Mucosa of rectum (tissue), 2 donors: ENCODE measurements around the gene HS3ST4.

Experiments
- H3K27ac ChIP-seq, 2 donors: one replicate each; pipeline ENCODE4 v1.7.0; 2013; ENCODE audit warnings: inconsistent platforms in 2 of 2, low read depth in 2 of 2, low read length in 2 of 2
- H3K27me3 ChIP-seq, 2 donors: one replicate each; pipeline ENCODE4 v1.7.0; 2013; ENCODE audit warnings: low read length in 2 of 2; ENCODE audit not compliant: control insufficient read depth in 2 of 2, insufficient read depth in 2 of 2
- H3K36me3 ChIP-seq, 2 donors: one replicate each; pipeline ENCODE4 v1.7.0; 2013; ENCODE audit warnings: low read length in 2 of 2; ENCODE audit not compliant: control insufficient read depth in 2 of 2, insufficient read depth in 2 of 2
- H3K4me1 ChIP-seq, 2 donors: one replicate each; pipeline ENCODE4 v1.7.0; 2013; ENCODE audit warnings: low read length in 2 of 2, mild to moderate bottlenecking in 1 of 2; ENCODE audit not compliant: control insufficient read depth in 2 of 2, insufficient read depth in 2 of 2
- H3K4me3 ChIP-seq, 2 donors: one replicate each; pipeline ENCODE4 v1.7.0; 2013; ENCODE audit warnings: low read length in 2 of 2
- H3K9ac ChIP-seq, 2 donors: one replicate each; pipeline ENCODE4 v1.7.0; 2013; ENCODE audit warnings: low read length in 2 of 2, low read depth in 1 of 2, mild to moderate bottlenecking in 1 of 2
- H3K9me3 ChIP-seq, 2 donors: one replicate each; pipeline ENCODE4 v1.7.0; 2013; ENCODE audit warnings: low read length in 2 of 2; ENCODE audit not compliant: control insufficient read depth in 2 of 2
- donor health status: healthy.
- donor health status: Normal muscosa, but diverticular disease.

Gene HS3ST4

DNA sequence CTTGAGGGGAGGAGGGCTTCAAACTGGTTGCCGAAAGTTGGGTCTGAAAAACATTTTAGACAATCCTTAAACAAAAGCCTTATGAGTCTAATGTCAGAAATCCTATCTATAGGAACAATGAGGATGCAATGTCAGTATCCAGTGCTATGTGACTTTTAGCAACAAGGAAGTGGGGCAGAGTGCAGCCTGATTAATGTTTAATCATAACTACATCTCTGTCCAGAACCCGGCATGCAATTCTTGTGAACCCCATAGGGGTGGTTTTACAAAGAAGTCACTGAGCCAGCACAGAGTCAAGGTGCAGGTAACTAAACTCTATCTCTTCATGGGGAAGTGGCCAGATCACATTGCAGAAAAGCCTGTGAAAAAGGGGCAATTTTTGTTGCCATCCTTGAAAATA, 267.5 kb downstream of the HS3ST4 start:
- Histone ChIP-seq H3K9ac (no peak overlapping the region), H3K4me3 (no peak overlapping the region), H3K9me3 (no peaks in the 10 kb centered on the region), H3K27ac (peak overlapping the region in 1 of 2 donors; percentile 28), H3K36me3 (no peaks in the 10 kb centered on the region), H3K27me3 (no peaks in the 10 kb centered on the region), H3K4me1 (no peaks in the 10 kb centered on the region)

DNA sequence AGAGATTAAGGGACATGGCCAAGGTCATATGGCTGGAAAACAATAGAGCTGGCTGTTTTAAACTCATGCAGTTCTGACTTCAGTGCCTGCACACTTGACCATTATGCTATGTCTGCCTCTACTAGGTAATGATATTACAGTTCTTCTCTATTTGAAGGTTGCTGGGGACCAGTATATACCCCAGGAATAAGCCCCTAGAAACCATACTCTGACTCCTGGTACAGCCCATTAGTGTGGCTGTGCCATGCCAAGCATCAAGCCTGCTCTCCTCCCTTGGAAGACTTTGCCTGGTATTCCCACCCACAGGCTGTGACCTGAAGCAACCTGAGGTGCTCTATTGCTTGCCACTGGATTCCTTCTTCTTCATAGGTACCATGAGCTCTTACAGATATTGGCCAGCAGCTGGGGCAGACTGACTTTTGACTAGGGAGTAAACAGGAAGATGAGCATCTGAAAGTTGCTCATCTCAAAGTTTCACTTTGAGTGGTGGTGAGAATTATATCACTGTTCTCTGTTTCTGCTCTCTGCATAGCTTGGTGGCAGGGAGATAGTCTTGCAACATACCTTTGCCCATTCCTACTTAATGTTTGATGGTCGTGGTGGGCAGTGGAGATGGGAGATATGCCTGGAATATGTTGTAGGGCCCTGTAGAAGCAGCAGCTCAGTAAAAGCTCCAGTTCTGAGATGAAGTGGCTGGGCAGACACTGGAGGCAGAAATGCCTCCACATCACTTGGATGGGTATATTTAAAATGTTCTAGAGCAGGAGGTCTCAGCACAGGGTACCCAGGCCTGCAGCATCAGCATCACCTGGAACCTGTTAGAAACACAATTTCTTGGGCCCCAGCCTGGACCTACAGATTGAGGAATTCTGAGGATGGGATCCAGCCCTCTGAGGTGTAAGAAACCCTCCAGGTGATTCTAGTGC, 274.7 kb downstream of the HS3ST4 start:
- Histone ChIP-seq H3K9ac (no peak overlapping the region), H3K36me3 (no peaks in the 10 kb centered on the region), H3K4me1 (no peaks in the 10 kb centered on the region), H3K4me3 (no peak overlapping the region), H3K9me3 (no peaks in the 10 kb centered on the region), H3K27ac (no peak overlapping the region), H3K27me3 (no peaks in the 10 kb centered on the region)

DNA sequence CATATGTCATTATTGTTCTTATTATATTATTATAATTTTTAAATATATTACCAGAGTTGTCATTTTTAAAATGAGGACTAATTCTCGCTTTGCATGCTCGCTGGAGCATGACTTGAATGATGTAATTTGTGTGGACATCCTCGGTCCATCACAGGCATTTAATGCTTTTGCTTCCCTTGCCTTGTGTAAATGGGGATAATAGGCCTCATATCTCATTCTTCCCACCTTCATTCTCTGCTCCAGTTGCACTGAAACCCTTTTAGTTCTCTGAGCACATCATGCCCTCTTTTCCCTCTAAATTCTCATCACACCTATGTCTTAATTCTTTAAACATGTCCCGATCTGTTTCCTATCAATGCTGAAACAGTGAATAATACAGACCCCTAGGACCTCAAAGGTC, 285.4 kb downstream of the HS3ST4 start:
- no peak overlapping the region for H3K4me3 ChIP-seq
- no peak overlapping the region for H3K27ac ChIP-seq
- H3K27me3 ChIP-seq: no peaks in the 10 kb centered on the region
- no peaks in the 10 kb centered on the region for H3K9me3 ChIP-seq
- H3K4me1 ChIP-seq: no peaks in the 10 kb centered on the region
- H3K36me3 ChIP-seq: no peaks in the 10 kb centered on the region
- H3K9ac ChIP-seq: no peak overlapping the region

DNA sequence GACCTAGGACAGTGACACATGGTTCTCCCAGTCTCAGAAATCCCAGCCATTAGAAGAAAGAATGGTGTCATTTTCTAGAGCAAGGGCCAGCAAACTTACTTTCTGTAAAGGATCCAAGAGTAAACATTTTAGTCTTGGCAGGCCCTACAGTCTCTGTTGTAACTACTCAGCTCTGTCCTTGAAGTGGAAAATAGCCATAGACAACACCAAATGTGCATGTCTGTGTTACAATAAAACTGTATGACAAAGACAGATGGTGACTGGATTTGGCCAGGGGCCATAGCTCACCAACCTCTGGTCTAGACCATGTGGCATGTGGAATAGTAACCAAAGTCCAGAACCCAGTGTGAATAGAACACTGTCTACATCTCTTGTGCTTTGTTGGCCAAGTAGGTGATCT, 286.5 kb downstream of the HS3ST4 start:
- no peaks in the 10 kb centered on the region for H3K9me3 ChIP-seq
- no peaks in the 10 kb centered on the region for H3K36me3 ChIP-seq
- H3K27ac ChIP-seq: no peak overlapping the region
- H3K9ac ChIP-seq: no peak overlapping the region
- no peaks in the 10 kb centered on the region for H3K4me1 ChIP-seq
- no peak overlapping the region for H3K4me3 ChIP-seq
- H3K27me3 ChIP-seq: no peaks in the 10 kb centered on the region

DNA sequence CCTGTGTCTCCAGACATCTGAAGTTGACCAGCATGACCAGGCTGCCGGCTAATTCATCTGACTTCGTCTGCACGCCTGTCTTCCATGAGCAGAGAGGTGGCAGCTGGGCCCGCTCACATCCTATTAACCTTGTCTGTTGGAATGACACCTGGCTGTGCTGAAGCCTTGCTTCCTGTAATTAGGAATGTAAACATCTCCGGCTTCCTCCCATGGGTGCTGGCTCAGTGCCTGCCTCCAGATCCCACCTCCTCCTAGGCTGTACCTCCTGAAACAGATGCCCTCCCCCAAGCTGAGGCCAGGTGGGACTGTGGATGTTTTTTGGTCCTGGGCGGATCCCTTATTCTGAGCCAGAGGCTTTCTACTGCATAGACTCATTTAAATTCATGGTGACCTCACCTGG, 296.3 kb downstream of the HS3ST4 start:
- Histone ChIP-seq H3K9ac (no peak overlapping the region), H3K27ac (no peak overlapping the region), H3K4me3 (no peak overlapping the region), H3K36me3 (no peaks in the 10 kb centered on the region), H3K27me3 (no peaks in the 10 kb centered on the region), H3K9me3 (no peaks in the 10 kb centered on the region), H3K4me1 (no peaks in the 10 kb centered on the region)

DNA sequence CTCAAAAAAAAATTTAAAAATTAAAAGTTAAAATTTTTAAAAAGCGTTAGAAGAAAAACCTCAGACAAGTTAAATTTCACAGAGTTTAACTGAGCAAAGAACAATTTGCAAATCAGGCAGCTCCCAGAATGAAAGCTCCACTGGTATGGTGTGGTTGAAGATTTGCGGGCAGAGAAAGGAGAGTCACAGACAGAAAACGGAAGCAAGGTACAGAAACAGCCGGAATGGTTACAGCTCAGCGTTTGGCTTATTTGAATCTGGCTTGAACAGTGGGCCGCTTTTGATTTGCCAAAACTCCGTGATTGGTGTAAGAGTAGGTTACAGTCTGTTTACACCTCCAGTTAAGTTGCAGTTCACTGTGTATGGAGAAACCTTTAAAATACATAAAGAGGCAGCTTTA, 297.1 kb downstream of the HS3ST4 start:
- H3K27ac ChIP-seq: no peak overlapping the region
- no peaks in the 10 kb centered on the region for H3K36me3 ChIP-seq
- no peaks in the 10 kb centered on the region for H3K27me3 ChIP-seq
- H3K4me3 ChIP-seq: no peak overlapping the region
- no peaks in the 10 kb centered on the region for H3K9me3 ChIP-seq
- no peaks in the 10 kb centered on the region for H3K4me1 ChIP-seq
- H3K9ac ChIP-seq: no peak overlapping the region

DNA sequence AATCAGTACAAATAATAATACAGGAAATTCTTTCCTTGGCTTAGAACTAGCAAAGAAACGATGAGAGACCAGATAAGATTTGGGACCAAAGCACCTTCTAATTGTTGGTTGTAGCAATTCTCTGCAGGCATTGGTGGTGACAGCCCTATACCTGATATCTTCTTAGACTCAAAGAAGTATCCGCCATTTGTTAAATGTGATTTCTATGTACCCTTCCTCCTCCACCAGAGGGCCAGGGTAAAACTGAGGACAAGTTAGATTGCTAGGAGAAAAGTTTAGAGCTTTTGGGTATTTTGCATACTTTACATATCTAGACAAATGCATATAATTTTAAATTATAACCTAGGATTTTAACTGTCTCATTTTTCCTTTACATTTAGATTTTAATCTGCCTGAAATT, 304.3 kb downstream of the HS3ST4 start:
- H3K9ac ChIP-seq: no peak overlapping the region
- no peaks in the 10 kb centered on the region for H3K9me3 ChIP-seq
- H3K27me3 ChIP-seq: no peaks in the 10 kb centered on the region
- no peaks in the 10 kb centered on the region for H3K4me1 ChIP-seq
- H3K4me3 ChIP-seq: no peak overlapping the region
- H3K36me3 ChIP-seq: no peaks in the 10 kb centered on the region
- H3K27ac ChIP-seq: no peak overlapping the region

DNA sequence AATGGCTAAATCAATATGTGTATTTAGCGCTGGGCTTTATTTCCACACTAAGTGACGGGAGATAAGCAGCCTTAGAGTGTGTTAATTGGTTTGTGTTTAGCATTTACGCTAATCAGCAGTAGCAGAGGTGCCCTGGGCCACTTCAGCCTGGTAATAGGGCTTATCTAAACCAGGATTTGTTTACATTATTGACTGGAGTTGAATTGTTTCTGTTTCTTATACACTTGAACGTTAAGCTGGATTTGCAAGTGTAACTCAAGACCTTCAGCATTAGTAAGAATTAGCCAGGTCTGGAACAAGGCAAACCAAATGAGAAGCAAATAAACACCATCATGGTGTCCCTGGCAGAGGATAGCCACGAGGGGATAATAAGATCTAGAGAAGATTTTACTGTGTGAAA, 313.6 kb downstream of the HS3ST4 start:
- H3K4me1 ChIP-seq: no peaks in the 10 kb centered on the region
- no peak overlapping the region for H3K4me3 ChIP-seq
- peaks cover 0 to 3% of the 10 kb centered on the region in 2 donors for H3K9me3 ChIP-seq
- no peaks in the 10 kb centered on the region for H3K27me3 ChIP-seq
- no peak overlapping the region for H3K9ac ChIP-seq
- no peaks in the 10 kb centered on the region for H3K36me3 ChIP-seq
- H3K27ac ChIP-seq: no peak overlapping the region

DNA sequence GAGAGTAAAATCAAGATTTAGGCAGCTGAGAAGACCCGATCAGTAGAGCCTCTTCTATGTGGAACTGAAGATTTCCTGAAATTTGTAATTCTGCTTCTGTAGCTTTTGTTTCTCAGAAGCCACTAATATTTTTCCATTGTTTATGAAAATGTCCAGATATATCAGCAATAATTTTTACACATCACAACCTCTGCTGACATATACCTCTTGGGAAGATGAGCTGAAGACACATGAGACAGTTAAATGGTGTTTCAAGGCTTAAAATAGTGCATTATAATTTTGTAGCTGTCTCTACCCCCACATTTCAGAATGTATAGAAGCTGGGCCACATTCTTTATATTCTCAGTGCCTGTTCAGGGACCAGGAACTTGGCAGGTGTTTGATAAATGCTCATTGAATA, 320.6 kb downstream of the HS3ST4 start:
- no peak overlapping the region for H3K4me3 ChIP-seq
- H3K27ac ChIP-seq: no peak overlapping the region
- H3K36me3 ChIP-seq: no peaks in the 10 kb centered on the region
- no peaks in the 10 kb centered on the region for H3K9me3 ChIP-seq
- no peaks in the 10 kb centered on the region for H3K4me1 ChIP-seq
- no peak overlapping the region for H3K9ac ChIP-seq
- no peaks in the 10 kb centered on the region for H3K27me3 ChIP-seq

DNA sequence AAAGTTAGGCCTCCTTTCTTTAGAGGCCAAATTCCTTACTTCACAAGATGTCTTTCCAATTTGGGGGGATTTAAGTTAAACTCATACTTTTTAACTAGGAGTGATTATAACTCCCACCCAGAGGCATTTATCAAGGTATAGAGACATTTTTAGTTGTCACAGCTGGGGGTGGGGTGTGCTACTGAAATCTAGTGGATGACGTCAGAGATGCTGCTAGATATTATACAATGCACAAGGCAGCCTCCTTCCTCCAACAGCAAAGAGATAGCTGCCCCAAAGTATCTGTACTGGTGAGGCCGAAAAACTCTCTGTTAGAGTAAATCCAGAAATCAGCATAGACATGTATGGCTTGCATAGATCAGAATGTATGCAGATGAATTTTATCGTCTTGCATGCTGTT, 324.0 kb downstream of the HS3ST4 start:
- H3K4me1 ChIP-seq: no peaks in the 10 kb centered on the region
- no peak overlapping the region for H3K9ac ChIP-seq
- H3K4me3 ChIP-seq: no peak overlapping the region
- no peaks in the 10 kb centered on the region for H3K36me3 ChIP-seq
- no peak overlapping the region for H3K27ac ChIP-seq
- no peaks in the 10 kb centered on the region for H3K27me3 ChIP-seq
- no peaks in the 10 kb centered on the region for H3K9me3 ChIP-seq
